Measurements from ENCODE around the gene CHCT1.

CHCT1 gene

DNA sequence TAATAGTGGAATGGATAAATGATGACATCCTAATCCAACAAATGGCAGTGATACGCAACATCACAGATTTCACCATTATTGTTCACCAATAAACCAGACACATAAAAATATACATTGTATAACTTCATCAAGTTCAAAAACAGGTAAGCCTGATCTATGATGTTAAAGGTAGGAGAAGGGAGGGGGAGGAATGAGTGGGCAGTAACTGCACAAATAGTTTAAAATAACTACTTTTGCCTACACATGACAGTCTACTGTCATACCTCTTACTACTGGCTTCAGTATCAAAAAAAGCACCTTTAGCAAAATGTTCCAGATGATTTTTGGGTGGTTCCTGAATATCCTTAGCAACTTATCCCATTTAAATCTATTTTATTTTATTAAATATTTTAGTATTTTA is 28.8 kb downstream of the CHCT1 start:
- H3K4me1 Mint-ChIP-seq: no peaks in the 10 kb centered on the region
- ATAC-seq (no peak), DNase-seq (ENCODE audit: low spot score in 2 of 2) (no peak)
- H3K36me3 Mint-ChIP-seq: peaks cover 94% of the 10 kb centered on the region
- no peaks in the 10 kb centered on the region for H3K9me3 Mint-ChIP-seq
- no peak overlapping the region for H3K4me3 Mint-ChIP-seq
- no peak overlapping the region for H3K27ac Mint-ChIP-seq

DNA sequence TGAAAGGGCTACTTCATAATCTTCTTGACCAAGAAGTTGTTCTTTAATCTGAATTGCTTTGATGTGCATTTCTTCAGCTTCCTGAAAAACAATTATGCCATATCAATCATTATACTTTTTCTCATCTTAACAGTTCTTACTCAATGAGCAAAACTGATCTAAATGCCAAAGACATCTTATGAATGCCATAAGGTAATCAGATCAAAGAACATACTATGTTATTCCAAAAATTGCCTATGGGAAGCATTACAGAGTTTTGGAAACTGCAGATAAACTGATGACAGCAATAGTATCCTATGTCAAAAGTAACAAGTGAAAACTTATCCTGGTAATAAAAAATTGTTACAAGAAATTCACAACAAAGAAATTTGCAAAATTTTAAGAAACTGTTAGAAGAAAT is 29.7 kb downstream of the CHCT1 start:
- ATAC-seq: no peak
- H3K27ac Mint-ChIP-seq: no peak overlapping the region
- H3K9me3 Mint-ChIP-seq: no peaks in the 10 kb centered on the region
- no peaks in the 10 kb centered on the region for H3K4me1 Mint-ChIP-seq
- DNase-seq (ENCODE audit: low spot score in 2 of 2): no peak
- peaks cover 94% of the 10 kb centered on the region for H3K36me3 Mint-ChIP-seq
- H3K4me3 Mint-ChIP-seq: no peak overlapping the region

DNA sequence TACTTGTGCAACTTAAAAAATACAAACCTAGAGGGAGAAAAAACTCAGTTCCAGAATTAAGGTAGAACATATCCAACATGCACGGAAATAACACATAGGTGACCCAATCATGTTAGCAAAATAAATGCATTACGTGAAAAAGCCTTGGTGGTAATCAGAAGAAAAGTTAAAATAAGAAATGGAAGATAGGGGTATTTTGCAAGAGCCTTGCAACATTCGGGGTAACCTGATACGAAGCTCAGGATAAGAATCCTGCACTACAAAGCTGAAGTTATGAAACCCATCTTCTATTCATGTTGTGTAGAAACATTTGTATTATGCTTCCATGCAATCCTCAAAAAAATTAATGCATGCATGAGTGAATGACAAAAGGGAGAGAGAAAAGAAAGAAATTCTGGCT is 33.1 kb downstream of the CHCT1 start:
- DNase-seq (ENCODE audit: low spot score in 2 of 2) (no peak), ATAC-seq (no peak)
- Mint-ChIP-seq H3K27ac (no peak overlapping the region), H3K4me3 (no peak overlapping the region), H3K36me3 (peaks cover 95% of the 10 kb centered on the region), H3K9me3 (no peaks in the 10 kb centered on the region), H3K4me1 (no peaks in the 10 kb centered on the region)

- Mint-ChIP-seq H3K4me1 (no peaks in the 10 kb centered on the region), H3K36me3 (peaks cover 95% of the 10 kb centered on the region), H3K9me3 (no peaks in the 10 kb centered on the region), H3K27ac (peak overlapping the region; percentile 71), H3K4me3 (no peak overlapping the region)
- DNase-seq (ENCODE audit: low spot score in 2 of 2): no peak
- no peak for ATAC-seq
Observed at GRCh38 chr17:60457148-60457547, 34.9 kb downstream of the CHCT1 start.

DNA sequence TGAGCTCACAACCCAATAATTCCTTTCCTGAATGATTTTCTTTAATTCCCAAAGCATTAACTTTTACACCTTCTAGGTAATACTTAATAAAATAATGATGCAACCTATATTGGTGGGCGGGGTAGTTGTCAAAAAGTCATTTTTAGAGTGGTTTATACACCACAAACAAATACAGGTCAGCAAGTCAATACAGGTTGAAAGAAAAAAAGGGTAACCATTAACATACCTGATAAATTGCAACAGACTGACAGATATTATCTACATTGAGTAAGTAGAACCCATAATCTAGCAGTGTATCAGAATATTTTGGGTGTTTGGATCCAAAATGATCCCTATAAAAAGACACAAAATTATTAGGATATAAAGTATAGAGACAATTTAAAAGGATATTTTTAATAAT is 39.3 kb downstream of the CHCT1 start:
- ATAC-seq (no peak), DNase-seq (ENCODE audit: low spot score in 2 of 2) (no peak)
- H3K4me3 Mint-ChIP-seq: no peak overlapping the region
- H3K4me1 Mint-ChIP-seq: no peaks in the 10 kb centered on the region
- H3K9me3 Mint-ChIP-seq: no peaks in the 10 kb centered on the region
- H3K36me3 Mint-ChIP-seq: peaks cover 96% of the 10 kb centered on the region
- no peak overlapping the region for H3K27ac Mint-ChIP-seq

GRCh38 chr17:60463157-60463835 is 41.0 kb downstream of the CHCT1 start:
- no peaks in the 10 kb centered on the region for H3K4me1 Mint-ChIP-seq

DNA sequence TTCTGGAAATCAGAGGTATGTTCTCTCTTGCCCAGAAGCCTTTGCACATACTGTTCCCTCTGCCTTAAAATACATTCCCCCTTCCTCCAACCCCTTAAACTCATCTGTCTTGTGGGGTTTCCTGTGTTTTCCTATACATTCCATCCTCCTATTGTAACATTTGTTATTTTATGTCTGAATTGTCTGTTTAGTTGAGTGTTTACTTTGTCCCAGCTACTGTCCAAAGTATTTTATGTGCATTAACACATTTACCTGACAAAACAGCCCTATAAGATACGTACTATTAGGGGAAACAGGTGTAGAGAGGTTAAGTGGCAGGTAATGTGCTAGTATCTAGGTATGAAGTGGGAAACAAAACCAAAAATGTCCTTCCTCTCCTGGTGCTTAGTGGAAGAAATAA is 42.1 kb downstream of the CHCT1 start:
- Mint-ChIP-seq H3K4me1 (no peaks in the 10 kb centered on the region), H3K9me3 (no peaks in the 10 kb centered on the region), H3K27ac (no peak overlapping the region), H3K36me3 (peaks cover 85% of the 10 kb centered on the region), H3K4me3 (no peak overlapping the region)
- no peak for DNase-seq (ENCODE audit: low spot score in 2 of 2)
- no peak for ATAC-seq

More at GRCh38 chr17:60463157-60463835, 41.0 kb downstream of the CHCT1 start:
- no peak for ATAC-seq
- Mint-ChIP-seq H3K36me3 (peaks cover 85% of the 10 kb centered on the region), H3K9me3 (no peaks in the 10 kb centered on the region), H3K4me3 (no peak overlapping the region), H3K27ac (no peak overlapping the region)
- DNase-seq (ENCODE audit: low spot score in 2 of 2): no peak

DNA sequence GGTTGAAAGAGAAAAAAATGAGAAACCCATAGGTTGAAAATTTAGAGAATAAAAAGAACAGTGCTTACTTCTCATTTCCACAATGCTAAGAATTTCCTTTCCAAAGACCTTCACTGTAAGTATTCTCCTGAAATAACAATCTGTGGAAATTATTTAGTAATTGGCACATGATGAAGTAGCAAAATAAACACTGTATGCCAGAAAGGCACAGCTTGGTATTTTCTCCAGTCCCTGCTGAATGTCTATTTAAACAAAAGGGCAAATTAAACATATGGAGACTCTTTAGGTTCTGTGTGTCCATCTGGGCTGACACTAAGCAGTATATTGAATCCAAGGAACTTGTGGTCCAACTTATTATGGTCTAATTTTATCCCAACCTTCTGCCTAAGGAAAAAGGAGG is 46.1 kb downstream of the CHCT1 start:
- H3K9me3 Mint-ChIP-seq: no peaks in the 10 kb centered on the region
- peaks cover 73% of the 10 kb centered on the region for H3K36me3 Mint-ChIP-seq
- DNase-seq (ENCODE audit: low spot score in 2 of 2): no peak
- no peak overlapping the region for H3K4me3 Mint-ChIP-seq
- no peak for ATAC-seq
- H3K27ac Mint-ChIP-seq: no peak overlapping the region
- H3K4me1 Mint-ChIP-seq: peaks cover 7% of the 10 kb centered on the region

- Mint-ChIP-seq H3K36me3 (peaks cover 67% of the 10 kb centered on the region), H3K27ac (no peak overlapping the region), H3K9me3 (no peaks in the 10 kb centered on the region), H3K4me3 (no peak overlapping the region), H3K4me1 (peaks cover 7% of the 10 kb centered on the region)
- DNase-seq (ENCODE audit: low spot score in 2 of 2) (no peak), ATAC-seq (no peak)
Observed at GRCh38 chr17:60471451-60471850, 49.2 kb downstream of the CHCT1 start.

GRCh38 chr17:60472449-60472848 is 50.2 kb downstream of the CHCT1 start:
- no peak overlapping the region for H3K4me3 Mint-ChIP-seq
- H3K27ac Mint-ChIP-seq: no peak overlapping the region
- no peak for DNase-seq (ENCODE audit: low spot score in 2 of 2)
- peaks cover 72% of the 10 kb centered on the region for H3K36me3 Mint-ChIP-seq
- H3K9me3 Mint-ChIP-seq: no peaks in the 10 kb centered on the region
- no peak for ATAC-seq
- peaks cover 7% of the 10 kb centered on the region for H3K4me1 Mint-ChIP-seq

GRCh38 chr17:60473788-60474187 is 51.5 kb downstream of the CHCT1 start:
- ATAC-seq: no peak

More at GRCh38 chr17:60473788-60474187, 51.5 kb downstream of the CHCT1 start:
- no peak for DNase-seq (ENCODE audit: low spot score in 2 of 2)
- Mint-ChIP-seq H3K4me1 (peaks cover 7% of the 10 kb centered on the region), H3K36me3 (peaks cover 77% of the 10 kb centered on the region), H3K27ac (no peak overlapping the region), H3K9me3 (no peaks in the 10 kb centered on the region), H3K4me3 (no peak overlapping the region)
